Measurements from ENCODE around the gene TRAPPC2.

The TRAPPC2 gene

DNA sequence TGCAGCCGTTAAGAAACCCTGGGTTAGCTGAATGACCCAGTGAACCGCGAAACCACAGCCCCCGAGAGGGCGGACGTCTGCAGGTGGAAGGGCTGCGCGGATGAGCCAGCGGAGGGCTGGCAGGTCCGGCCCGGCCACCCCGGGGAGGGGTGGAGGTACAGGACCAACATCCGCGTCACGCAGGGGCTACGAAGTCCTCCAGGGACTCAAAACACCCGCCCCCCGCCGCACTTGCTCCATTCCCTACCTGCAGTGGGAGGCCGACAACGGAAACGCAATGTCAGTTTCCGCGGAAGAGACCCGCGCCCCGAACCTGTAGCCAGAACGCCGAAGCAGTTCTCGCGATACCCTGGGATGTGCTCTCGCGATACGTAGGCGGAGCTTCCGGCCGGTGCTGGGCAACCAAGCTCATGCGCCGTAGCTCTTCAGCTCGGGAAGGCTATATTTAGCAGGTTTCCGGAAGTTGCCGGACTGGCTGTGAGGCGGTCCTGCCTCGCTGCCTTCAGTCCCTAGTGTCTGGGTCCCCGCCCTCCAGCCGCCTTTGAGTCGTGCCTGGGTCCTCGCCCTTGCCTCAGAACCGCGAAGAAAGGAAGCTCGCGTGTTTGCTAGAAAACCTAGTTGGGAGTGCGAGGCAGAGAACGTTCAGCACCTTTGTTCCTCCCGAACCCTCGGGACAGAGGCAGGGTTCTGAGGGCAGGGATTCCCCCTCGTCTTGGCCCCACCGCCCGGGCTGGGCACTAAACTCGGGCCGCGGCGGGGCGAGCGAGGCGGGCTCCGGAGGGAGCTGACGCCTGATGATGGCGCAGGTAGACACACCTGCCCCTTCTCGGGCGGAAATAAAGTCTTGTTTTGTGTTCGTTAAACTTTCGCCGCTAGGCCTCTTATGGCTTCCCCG lies at the start of gene TRAPPC2, which contains the start of gene OFD1:
TSS of gene TRAPPC2 (minus strand) at position 343 of the 895 bp plus-strand sequence. CDS start 14,657 bp downstream, outside the sequence.
TSS of gene OFD1 (plus strand) at position 471 of the 895 bp plus-strand sequence. CDS start at position 795, 324 bp downstream.
- Histone ChIP-seq H3K27me3 (ENCODE audit: control insufficient read depth, insufficient read depth, low read length) (no peaks in the 10 kb centered on the region), H3K27ac (ENCODE audit: low read depth, low read length) (peak within 1 kb of the TSS; percentile 87), H3K4me1 (ENCODE audit: control insufficient read depth, insufficient read depth, low read length) (peaks cover 2% of the 10 kb centered on the region), H3K9ac (ENCODE audit: low read length) (peak within 1 kb of the TSS; percentile 76), H3K4me3 (ENCODE audit: low read length) (peak within 1 kb of the TSS; percentile 85), H3K36me3 (ENCODE audit: control insufficient read depth, insufficient read depth, low read length) (no peaks in the 10 kb centered on the region)

DNA sequence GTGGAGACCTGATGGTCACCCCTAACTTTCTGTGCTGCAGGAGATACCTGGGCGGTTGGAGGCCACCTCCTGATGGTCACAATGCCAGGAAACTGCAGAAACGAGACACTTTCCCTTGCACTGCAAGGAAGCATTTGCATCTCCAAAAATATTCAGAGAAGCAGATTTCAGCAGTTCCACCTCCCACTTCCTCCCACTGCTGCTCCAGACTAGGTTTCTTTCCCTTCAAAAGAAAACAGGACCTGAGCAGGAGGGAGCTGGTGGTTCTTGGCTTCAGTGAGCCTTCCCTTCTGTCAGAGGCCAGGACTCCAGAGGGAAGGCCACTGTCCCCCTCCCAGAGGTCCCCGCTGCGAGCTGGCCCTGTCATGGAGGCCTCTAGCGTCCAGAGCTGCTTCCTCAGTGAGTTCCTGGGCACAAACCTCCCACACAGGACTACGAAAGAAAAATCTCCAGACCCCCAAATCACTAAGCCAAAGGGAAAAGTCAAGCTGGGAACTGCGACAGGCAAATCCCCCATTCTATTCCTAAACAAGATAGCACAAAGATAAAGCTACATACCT lies 46.5 kb upstream of the TRAPPC2 start:
- Histone ChIP-seq H3K36me3 (ENCODE audit: control insufficient read depth, insufficient read depth, low read length) (no peaks in the 10 kb centered on the region), H3K9ac (ENCODE audit: low read length) (no peak overlapping the region), H3K27ac (ENCODE audit: low read depth, low read length) (no peak overlapping the region), H3K4me3 (ENCODE audit: low read length) (no peak overlapping the region), H3K4me1 (ENCODE audit: control insufficient read depth, insufficient read depth, low read length) (no peaks in the 10 kb centered on the region), H3K27me3 (ENCODE audit: control insufficient read depth, insufficient read depth, low read length) (peaks cover 4% of the 10 kb centered on the region)

DNA sequence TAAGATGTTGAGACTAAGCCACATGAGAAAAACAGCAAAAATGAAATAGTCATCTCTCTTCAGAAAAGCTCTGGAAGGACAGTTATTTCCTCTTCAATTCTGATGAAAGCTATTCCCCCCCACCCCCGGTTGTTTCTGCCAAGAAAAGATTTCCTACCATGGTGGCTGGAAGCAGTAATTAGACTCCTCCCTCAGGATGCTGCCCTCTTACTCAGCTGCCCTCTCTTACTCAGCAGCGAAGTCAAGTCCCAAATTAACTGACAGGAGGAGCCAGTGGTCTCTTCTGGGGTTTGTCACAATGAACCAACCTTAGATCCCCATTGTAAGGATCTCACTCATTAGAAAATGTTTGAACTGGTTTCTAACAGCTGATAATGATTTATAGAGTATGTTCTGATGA lies 44.5 kb upstream of the TRAPPC2 start:
- Histone ChIP-seq H3K4me3 (ENCODE audit: low read length) (no peak overlapping the region), H3K4me1 (ENCODE audit: control insufficient read depth, insufficient read depth, low read length) (no peaks in the 10 kb centered on the region)

DNA sequence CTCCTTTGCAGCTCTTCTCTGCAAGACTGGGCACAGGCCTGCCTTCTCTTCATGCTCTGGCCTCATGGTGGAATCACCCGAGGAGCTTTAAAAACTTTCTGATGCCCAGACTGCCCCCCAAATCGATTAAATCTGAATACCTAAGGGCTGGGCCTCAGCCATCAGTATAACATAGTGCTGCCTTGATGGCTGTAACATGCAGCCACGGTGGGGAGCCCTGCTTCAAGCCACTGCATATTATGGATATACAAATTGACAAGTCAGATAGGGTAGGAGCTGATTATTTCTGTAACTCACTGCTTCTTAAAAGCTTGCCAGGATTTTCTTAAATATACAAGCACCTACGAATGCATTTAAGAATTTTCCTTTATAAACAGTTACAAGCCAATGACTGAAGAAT lies 42.0 kb upstream of the TRAPPC2 start:
- Histone ChIP-seq H3K27me3 (ENCODE audit: control insufficient read depth, insufficient read depth, low read length) (no peaks in the 10 kb centered on the region), H3K36me3 (ENCODE audit: control insufficient read depth, insufficient read depth, low read length) (no peaks in the 10 kb centered on the region), H3K27ac (ENCODE audit: low read depth, low read length) (no peak overlapping the region), H3K9ac (ENCODE audit: low read length) (no peak overlapping the region), H3K4me1 (ENCODE audit: control insufficient read depth, insufficient read depth, low read length) (no peaks in the 10 kb centered on the region), H3K4me3 (ENCODE audit: low read length) (no peak overlapping the region)

More for the DNA sequence above, 44.5 kb upstream of the TRAPPC2 start:
- Histone ChIP-seq H3K27me3 (ENCODE audit: control insufficient read depth, insufficient read depth, low read length) (no peaks in the 10 kb centered on the region), H3K27ac (ENCODE audit: low read depth, low read length) (no peak overlapping the region), H3K36me3 (ENCODE audit: control insufficient read depth, insufficient read depth, low read length) (no peaks in the 10 kb centered on the region), H3K9ac (ENCODE audit: low read length) (no peak overlapping the region)

DNA sequence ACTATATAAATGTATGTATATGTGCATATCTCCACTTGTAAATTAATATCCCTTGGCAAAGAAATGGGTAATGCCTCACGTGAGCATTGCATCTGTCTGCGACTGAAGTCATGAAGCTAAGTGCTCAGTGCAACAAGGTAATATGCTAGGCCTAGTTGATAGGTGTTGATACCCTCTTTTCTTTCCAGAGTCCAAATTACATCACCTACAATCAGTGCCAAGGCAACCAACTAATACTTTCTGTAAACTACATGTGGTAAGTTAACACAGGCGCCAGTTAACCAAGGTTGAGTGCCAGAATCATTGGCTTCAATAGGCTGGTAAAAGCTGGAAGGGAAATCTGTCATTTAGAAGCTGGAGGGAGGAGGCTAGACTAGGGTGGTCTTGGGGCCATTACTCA lies 41.4 kb upstream of the TRAPPC2 start:
- no peak overlapping the region for H3K9ac ChIP-seq (ENCODE audit: low read length)
- no peaks in the 10 kb centered on the region for H3K4me1 ChIP-seq (ENCODE audit: control insufficient read depth, insufficient read depth, low read length)

DNA sequence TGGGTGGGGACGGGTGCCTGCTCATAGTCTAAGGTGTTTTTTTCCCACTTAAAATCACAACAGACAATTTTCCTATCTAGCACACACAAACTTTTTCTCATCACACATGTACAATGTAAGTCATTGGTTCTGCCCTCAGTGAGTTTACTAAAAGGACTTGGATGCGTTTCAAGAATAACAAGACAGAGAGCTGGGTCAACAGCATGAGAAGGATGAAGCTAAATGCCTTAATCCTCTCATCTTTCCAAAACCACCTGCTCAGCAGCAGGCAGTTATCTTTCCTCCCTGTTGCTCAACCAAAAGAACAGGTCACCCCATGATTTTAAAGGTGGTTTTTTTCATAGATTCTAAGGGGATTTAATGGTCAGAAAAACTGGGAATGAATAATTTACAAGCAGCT lies 40.3 kb upstream of the TRAPPC2 start:
- H3K4me1 ChIP-seq (ENCODE audit: control insufficient read depth, insufficient read depth, low read length) = no peaks in the 10 kb centered on the region
- H3K36me3 ChIP-seq (ENCODE audit: control insufficient read depth, insufficient read depth, low read length) = no peaks in the 10 kb centered on the region
- H3K9ac ChIP-seq (ENCODE audit: low read length) = no peak overlapping the region
- no peak overlapping the region for H3K27ac ChIP-seq (ENCODE audit: low read depth, low read length)
- H3K27me3 ChIP-seq (ENCODE audit: control insufficient read depth, insufficient read depth, low read length) = no peaks in the 10 kb centered on the region
- no peak overlapping the region for H3K4me3 ChIP-seq (ENCODE audit: low read length)

More for the DNA sequence above, 41.4 kb upstream of the TRAPPC2 start:
- H3K36me3 ChIP-seq (ENCODE audit: control insufficient read depth, insufficient read depth, low read length) = no peaks in the 10 kb centered on the region
- no peak overlapping the region for H3K4me3 ChIP-seq (ENCODE audit: low read length)
- H3K27ac ChIP-seq (ENCODE audit: low read depth, low read length) = no peak overlapping the region
- H3K27me3 ChIP-seq (ENCODE audit: control insufficient read depth, insufficient read depth, low read length) = no peaks in the 10 kb centered on the region

DNA sequence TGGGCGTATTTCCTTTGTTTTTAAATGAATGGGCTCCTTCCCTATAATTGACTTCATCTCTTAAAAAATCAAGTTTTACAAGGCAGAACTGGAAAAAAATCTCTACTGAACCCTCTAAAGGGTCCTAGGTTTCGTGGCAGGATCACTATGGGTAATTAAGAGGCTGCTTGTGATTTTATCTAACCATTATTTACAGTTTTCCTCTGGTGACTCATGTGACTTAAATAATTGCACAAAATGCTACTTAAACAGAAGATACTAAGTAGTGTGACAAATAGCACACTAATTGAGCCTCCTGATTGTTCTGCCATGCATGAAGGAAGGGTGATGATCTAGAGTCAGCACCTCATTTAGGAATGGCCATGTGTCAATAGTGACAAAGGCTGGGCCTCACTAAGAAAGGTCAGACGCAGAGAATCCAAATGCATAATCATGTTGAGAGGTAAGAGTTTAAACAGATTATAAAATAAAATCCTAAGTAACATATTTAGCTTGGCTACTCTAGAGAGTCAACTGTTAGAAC lies 35.7 kb upstream of the TRAPPC2 start:
- no peaks in the 10 kb centered on the region for H3K27me3 ChIP-seq (ENCODE audit: control insufficient read depth, insufficient read depth, low read length)
- no peak overlapping the region for H3K9ac ChIP-seq (ENCODE audit: low read length)
- H3K4me1 ChIP-seq (ENCODE audit: control insufficient read depth, insufficient read depth, low read length) = no peaks in the 10 kb centered on the region
- H3K36me3 ChIP-seq (ENCODE audit: control insufficient read depth, insufficient read depth, low read length) = no peaks in the 10 kb centered on the region
- no peak overlapping the region for H3K4me3 ChIP-seq (ENCODE audit: low read length)
- no peak overlapping the region for H3K27ac ChIP-seq (ENCODE audit: low read depth, low read length)

DNA sequence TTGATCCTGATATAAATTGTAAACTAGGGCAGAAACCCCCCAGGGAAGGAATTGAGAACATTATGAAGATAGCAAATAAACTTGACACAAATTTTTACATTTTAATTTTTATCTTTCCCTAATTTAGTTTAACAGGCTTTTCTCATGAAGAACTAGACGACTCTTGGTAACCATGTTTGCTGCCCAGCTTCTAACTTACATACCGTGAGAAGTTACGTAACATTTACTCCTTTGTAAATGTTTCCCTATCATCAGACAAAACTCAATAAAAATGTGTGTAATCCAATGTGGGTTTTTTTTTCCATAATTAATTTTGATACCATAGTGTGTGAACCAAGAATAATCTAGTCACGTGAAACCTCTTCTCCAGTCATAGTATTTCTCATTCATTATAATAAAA lies 34.5 kb upstream of the TRAPPC2 start:
- Histone ChIP-seq H3K27me3 (ENCODE audit: control insufficient read depth, insufficient read depth, low read length) (no peaks in the 10 kb centered on the region), H3K36me3 (ENCODE audit: control insufficient read depth, insufficient read depth, low read length) (no peaks in the 10 kb centered on the region), H3K4me3 (ENCODE audit: low read length) (no peak overlapping the region), H3K4me1 (ENCODE audit: control insufficient read depth, insufficient read depth, low read length) (no peaks in the 10 kb centered on the region), H3K27ac (ENCODE audit: low read depth, low read length) (no peak overlapping the region), H3K9ac (ENCODE audit: low read length) (no peak overlapping the region)

DNA sequence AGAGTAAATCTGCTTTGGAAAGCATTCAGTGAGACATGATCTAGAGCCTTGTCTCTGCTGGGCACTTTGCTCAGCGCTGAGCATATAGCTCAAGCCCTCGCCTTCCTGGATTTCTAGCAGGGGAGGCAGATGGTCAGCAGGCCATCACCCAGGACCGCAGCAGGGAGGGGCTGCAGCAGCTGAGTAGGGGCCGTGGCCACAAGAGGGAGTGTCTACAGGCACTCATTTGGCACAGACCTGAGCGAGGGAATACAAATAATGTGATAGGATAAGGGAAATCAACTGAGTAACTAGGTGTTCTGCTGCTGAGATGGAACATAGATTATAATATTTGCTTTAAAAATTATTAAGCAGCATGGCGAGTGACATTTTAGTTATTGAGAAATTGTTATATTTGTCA lies 30.3 kb upstream of the TRAPPC2 start:
- Histone ChIP-seq H3K27ac (ENCODE audit: low read depth, low read length) (no peak overlapping the region), H3K4me3 (ENCODE audit: low read length) (no peak overlapping the region)

DNA sequence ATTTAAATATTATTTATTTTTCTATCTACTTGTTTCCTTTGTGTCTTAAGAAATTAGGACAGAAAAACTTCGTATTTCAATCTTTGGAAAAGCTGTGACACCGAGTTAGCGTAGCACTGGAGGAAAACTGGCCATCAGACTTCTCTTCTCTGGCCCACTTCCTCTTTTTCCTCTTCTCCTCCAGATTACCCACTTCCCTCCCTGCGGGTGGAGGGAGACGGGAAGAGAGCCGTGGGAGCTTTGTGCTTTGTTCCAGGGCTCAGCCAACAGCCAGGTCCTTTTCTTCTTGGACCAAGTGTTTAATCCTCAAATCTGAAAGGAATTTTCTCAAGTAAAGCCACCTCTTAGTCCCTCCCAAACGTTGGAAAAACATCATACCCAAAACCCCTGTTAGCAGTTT lies 29.9 kb upstream of the TRAPPC2 start:
- Histone ChIP-seq H3K9ac (ENCODE audit: low read length) (no peak overlapping the region), H3K27ac (ENCODE audit: low read depth, low read length) (no peak overlapping the region), H3K36me3 (ENCODE audit: control insufficient read depth, insufficient read depth, low read length) (peaks cover 5% of the 10 kb centered on the region), H3K4me1 (ENCODE audit: control insufficient read depth, insufficient read depth, low read length) (no peaks in the 10 kb centered on the region), H3K27me3 (ENCODE audit: control insufficient read depth, insufficient read depth, low read length) (no peaks in the 10 kb centered on the region), H3K4me3 (ENCODE audit: low read length) (no peak overlapping the region)

More for the DNA sequence above, 30.3 kb upstream of the TRAPPC2 start:
- Histone ChIP-seq H3K4me1 (ENCODE audit: control insufficient read depth, insufficient read depth, low read length) (no peaks in the 10 kb centered on the region), H3K9ac (ENCODE audit: low read length) (no peak overlapping the region), H3K36me3 (ENCODE audit: control insufficient read depth, insufficient read depth, low read length) (peaks cover 5% of the 10 kb centered on the region), H3K27me3 (ENCODE audit: control insufficient read depth, insufficient read depth, low read length) (no peaks in the 10 kb centered on the region)

DNA sequence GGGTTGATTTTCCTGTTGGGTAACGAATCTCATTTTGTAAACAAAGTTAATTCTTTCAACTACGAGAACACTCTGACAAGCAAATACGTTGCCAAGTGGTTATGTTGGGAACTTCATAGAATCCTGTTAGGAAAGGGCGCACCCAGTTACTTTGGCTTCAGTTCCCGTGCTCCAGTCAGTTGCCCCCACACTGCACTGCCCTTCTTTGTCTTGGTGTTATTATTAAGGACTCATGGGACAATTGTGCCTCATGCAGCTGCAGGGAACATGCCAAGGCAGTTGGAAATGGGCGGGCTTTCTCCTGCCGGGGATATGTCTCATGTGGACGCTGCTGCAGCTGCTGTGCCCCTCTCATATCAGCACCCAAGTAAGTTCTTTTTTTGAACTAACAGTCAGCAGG lies 29.1 kb upstream of the TRAPPC2 start:
- Histone ChIP-seq H3K9ac (ENCODE audit: low read length) (no peak overlapping the region), H3K27ac (ENCODE audit: low read depth, low read length) (peak overlapping the region; percentile 17), H3K36me3 (ENCODE audit: control insufficient read depth, insufficient read depth, low read length) (peaks cover 5% of the 10 kb centered on the region), H3K4me3 (ENCODE audit: low read length) (no peak overlapping the region), H3K4me1 (ENCODE audit: control insufficient read depth, insufficient read depth, low read length) (no peaks in the 10 kb centered on the region), H3K27me3 (ENCODE audit: control insufficient read depth, insufficient read depth, low read length) (no peaks in the 10 kb centered on the region)

DNA sequence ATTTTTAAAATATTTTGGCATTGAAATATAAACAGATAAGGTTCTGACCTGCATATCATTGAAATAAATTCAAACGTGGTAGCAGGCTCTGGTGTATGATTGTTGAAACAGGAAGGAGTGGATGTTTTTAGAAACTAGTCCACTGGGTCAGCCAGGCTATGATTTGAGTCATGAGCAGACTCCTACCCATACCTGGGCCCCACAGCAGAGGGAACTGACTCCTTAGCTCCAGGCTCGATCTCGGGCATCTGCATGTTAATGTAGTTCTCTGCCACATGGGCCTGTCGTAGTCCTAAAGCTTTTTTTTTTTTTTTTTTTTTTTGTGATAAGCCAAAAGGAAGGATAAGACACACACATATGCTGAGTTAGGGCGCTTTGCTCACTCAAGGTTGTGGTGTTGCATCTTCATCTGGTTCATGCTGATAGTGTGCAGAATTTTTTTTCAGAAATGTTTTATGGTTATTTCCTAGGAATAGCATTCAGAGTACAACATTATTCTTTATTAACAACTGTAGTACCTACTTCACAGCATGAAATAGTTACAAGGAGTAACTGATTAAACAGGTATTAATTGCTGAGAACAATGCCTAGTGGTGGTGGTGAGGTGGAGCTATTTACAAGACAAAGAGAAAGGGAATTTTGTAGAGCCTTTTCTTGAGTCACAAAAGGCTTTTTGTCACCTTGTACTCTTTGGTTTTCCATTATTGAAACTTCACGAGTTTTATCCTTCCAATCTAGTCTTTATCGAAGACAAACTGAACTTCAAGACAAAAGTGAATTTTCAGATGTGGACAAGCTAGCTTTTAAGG lies 27.4 kb upstream of the TRAPPC2 start:
- Histone ChIP-seq H3K4me3 (ENCODE audit: low read length) (no peak overlapping the region), H3K27ac (ENCODE audit: low read depth, low read length) (no peak overlapping the region), H3K9ac (ENCODE audit: low read length) (no peak overlapping the region), H3K4me1 (ENCODE audit: control insufficient read depth, insufficient read depth, low read length) (no peaks in the 10 kb centered on the region), H3K36me3 (ENCODE audit: control insufficient read depth, insufficient read depth, low read length) (peaks cover 9% of the 10 kb centered on the region), H3K27me3 (ENCODE audit: control insufficient read depth, insufficient read depth, low read length) (no peaks in the 10 kb centered on the region)
